Measurements from ENCODE around the gene LRP5.

LRP5 gene

GRCh38 chr11:68349461-68350249 lies 37.3 kb downstream of the LRP5 start:
- DNase-seq: no peak

- no peak for DNase-seq
These were observed 38.5 kb downstream of the LRP5 start for GRCh38 chr11:68350759-68351449.

- no peak for DNase-seq
These were observed 39.3 kb downstream of the LRP5 start for GRCh38 chr11:68351450-68352275.

- DNase-seq: no peak
These were observed 40.2 kb downstream of the LRP5 start for GRCh38 chr11:68352591-68352990.

- no peak for DNase-seq
These were observed 40.7 kb downstream of the LRP5 start for GRCh38 chr11:68353118-68353517.

- DNase-seq: no peak
These were observed 41.3 kb downstream of the LRP5 start for GRCh38 chr11:68353669-68354068.

- DNase-seq: no peak
These were observed 41.9 kb downstream of the LRP5 start for GRCh38 chr11:68354148-68354872.

GRCh38 chr11:68355471-68355870 lies 43.1 kb downstream of the LRP5 start:
- DNase-seq: no peak

- DNase-seq: no peak
These were observed 45.2 kb downstream of the LRP5 start for GRCh38 chr11:68357568-68357967.

GRCh38 chr11:68358416-68358815 lies 46.0 kb downstream of the LRP5 start:
- DNase-seq: no peak

- DNase-seq: no peak
These were observed 49.3 kb downstream of the LRP5 start for GRCh38 chr11:68361702-68362101.

GRCh38 chr11:68362801-68363379 lies 50.5 kb downstream of the LRP5 start:
- DNase-seq: no peak

GRCh38 chr11:68363776-68364175 lies 51.4 kb downstream of the LRP5 start:
- no peak for DNase-seq

- DNase-seq: no peak
These were observed 52.2 kb downstream of the LRP5 start for GRCh38 chr11:68364581-68364980.

- no peak for DNase-seq
These were observed 53.6 kb downstream of the LRP5 start for GRCh38 chr11:68365943-68366435.

- DNase-seq: no peak
These were observed 54.9 kb downstream of the LRP5 start for GRCh38 chr11:68367252-68367651.

- DNase-seq: no peak
These were observed 57.4 kb downstream of the LRP5 start for GRCh38 chr11:68369756-68370155.

GRCh38 chr11:68370211-68371111 lies 58.1 kb downstream of the LRP5 start:
- DNase-seq: no peak

GRCh38 chr11:68371171-68372041 lies 59.0 kb downstream of the LRP5 start:
- DNase-seq: no peak

GRCh38 chr11:68372114-68372513 lies 59.7 kb downstream of the LRP5 start:
- no peak for DNase-seq
